VCaP (cell line): ENCODE data around the gene PKD1.
"Not testable (repeated sequence)": the region's sequence is repeated elsewhere in the genome, so short reads cannot be mapped to it uniquely, and the experiment has no call there.

ENCODE experiments used
- H3K27ac ChIP-seq: fragments of 450-650 bp; 2 replicates; pipeline ENCODE4 v1.5.1; 2017
- CTCF ChIP-seq: fragments of 450-650 bp; conservative IDR thresholded peaks from 2 replicates; pipeline ENCODE4 v1.5.1; 2017; ENCODE audit warnings: mild to moderate bottlenecking, moderate library complexity

Gene PKD1

DNA sequence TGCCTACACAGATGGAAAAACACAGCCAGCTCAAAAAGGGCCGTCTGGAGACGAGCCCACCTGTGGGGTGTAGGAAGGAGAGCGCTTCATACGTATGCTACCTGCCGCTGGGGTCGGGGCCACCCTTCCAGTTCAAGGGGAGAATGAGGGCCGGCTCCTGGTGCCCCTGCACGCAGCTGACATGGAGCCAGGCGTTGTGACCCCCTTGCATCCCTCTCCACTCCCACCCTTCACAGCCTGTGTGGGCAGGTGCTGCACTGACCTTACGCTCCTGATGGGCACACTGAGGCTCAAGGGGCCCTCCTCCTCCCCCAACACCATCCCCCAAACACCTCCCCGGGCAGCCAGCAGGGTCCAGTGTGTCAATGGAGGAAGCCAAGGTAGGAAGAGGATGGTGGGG, 10.1 kb downstream of the PKD1 start:
- not testable (repeated sequence) for H3K27ac ChIP-seq

DNA sequence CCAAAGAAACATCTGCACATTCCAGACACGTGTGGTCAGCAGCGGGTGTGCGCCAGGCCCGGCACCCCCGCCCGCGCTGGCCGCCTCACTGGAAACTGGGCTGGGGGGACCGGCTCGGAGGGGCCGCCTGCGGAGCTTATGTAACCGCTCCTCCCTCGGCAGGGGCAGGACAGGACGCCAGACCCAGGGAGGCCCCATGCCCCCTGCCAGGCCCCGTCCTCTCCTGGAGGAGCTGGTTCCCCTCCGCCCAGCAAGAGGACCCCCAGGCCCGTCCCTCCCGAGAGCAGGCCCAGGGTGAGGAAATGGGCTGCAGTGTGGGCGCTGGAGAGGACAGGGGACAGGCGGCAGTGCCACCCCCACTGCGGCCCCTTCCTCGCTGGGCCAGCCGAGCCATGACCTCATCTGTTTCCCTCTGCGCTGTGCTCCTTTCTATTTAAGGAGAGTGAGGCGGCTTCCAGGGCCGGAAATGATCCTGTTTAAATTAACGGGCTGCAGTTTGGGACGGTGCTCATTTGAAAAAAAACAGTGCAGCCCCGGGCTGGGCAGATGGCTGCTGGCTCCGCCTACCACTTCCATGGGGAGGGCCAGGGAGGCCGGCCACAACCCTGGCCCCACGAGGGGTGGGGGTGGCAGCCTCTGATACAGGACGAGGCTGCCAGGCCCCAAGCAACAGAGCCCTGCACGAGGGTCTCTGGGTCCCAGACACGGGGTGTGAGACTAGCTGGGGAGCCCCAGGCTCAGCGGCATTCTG, 10.8 kb downstream of the PKD1 start:
- not testable (repeated sequence) for H3K27ac ChIP-seq

DNA sequence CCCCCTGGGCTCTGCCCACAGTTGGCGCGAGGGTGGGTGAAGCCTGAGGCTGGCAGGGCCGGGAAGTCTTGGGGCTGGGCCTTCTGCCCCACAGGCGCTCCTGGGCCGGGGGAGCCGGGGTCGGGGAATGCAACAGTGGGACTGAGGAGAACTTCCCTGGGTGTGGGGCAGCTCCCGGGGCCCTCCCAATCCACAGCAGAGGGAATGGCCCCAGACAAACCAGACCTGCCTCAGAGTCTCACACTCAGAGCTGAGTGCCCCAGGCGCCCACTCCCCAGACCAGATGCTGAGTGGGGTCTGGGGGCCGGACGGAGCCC, 11.4 kb downstream of the PKD1 start:
- not testable (repeated sequence) for H3K27ac ChIP-seq

DNA sequence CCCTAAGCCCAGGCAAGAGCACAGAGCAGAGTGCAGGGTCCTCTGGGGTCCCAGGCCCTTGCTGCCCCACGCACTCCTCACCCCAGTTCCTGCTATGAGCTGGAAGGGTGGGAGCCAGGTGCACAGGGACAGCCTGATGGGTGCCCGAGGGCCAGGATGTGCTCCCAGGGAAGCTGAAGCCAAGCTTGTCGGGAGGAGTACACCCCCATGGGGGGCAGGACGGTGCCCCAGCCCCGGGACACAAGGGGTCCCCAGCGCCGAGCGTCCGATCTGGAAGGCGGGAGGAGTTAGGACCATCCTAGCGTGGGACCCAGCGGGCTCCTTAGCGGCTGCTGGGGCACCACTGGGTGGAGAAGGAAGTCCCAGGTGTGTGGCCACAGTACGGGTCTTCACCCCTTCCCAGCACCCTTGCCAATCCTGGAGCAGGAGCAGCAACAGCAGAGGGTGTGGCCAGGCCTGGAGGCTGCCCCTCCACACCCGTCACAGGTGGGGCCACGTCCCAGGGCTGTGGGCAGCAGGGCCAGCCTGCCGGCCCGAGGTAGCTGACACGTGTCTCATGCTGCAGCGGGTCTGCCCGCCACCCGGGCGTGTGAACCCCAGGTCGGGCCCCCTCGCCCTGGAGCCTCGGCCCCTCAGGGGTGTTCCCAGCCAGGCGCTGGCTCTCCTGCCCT, 11.9 kb downstream of the PKD1 start:
- not testable (repeated sequence) for H3K27ac ChIP-seq

- not testable (repeated sequence) for H3K27ac ChIP-seq
Observed at GRCh38 chr16:2122934-2123683, 12.6 kb downstream of the PKD1 start.

DNA sequence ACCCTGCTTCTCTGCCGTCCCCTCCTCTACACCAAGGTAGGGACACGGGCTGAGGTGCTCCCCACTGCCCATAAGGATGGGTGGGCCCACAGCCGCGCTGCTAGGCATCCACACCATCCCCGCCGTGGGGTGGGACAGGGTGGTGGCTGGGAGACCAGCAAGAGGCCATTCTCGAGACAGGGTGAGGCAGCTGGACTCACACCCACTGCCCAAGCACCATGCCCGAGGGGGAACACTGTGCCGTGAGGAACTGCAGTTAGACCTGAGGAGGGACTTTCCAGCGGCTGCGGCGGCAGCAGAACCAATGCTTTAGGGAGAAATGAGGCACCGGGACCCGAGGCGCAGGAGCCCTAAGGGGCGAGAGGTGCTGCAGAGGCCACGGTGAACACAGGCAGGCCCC, 13.3 kb downstream of the PKD1 start:
- H3K27ac ChIP-seq, result no peak overlapping the region
- no peak for TF ChIP-seq CTCF

GRCh38 chr16:2121853-2122252, 13.8 kb downstream of the PKD1 start:
- no peak for TF ChIP-seq CTCF
- H3K27ac ChIP-seq, result no peak overlapping the region

- H3K27ac ChIP-seq, result not testable (repeated sequence)
Observed at GRCh38 chr16:2121325-2121724, 14.4 kb downstream of the PKD1 start.

- H3K27ac ChIP-seq, result not testable (repeated sequence)
Observed at GRCh38 chr16:2117960-2118722, 17.6 kb downstream of the PKD1 start.

- not testable (repeated sequence) for H3K27ac ChIP-seq
Observed at GRCh38 chr16:2117341-2117740, 18.4 kb downstream of the PKD1 start.

DNA sequence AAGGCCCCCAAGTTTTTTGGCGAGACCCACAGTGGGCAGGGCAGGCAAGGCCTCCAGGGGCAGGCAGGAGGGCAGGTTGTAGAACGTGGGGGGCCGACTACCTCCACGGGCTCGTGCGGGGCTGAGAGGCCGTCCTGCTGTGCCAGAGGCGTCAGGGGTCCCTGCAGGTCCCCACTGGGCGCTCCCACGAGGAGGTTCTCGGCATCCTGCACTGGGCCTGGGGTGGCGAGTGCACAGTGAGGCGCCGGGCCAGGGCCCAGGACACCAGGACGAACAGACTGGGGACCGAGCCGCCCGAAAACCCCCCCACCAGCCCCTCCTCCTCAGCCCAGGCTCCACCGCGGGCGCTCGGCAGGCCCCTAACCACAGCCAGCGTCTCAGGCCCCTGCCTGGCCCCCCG, 19.3 kb downstream of the PKD1 start:
- not testable (repeated sequence) for H3K27ac ChIP-seq

- no peak overlapping the region for H3K27ac ChIP-seq
- no peak for TF ChIP-seq CTCF
Observed at GRCh38 chr16:2115591-2115973, 20.1 kb downstream of the PKD1 start.

DNA sequence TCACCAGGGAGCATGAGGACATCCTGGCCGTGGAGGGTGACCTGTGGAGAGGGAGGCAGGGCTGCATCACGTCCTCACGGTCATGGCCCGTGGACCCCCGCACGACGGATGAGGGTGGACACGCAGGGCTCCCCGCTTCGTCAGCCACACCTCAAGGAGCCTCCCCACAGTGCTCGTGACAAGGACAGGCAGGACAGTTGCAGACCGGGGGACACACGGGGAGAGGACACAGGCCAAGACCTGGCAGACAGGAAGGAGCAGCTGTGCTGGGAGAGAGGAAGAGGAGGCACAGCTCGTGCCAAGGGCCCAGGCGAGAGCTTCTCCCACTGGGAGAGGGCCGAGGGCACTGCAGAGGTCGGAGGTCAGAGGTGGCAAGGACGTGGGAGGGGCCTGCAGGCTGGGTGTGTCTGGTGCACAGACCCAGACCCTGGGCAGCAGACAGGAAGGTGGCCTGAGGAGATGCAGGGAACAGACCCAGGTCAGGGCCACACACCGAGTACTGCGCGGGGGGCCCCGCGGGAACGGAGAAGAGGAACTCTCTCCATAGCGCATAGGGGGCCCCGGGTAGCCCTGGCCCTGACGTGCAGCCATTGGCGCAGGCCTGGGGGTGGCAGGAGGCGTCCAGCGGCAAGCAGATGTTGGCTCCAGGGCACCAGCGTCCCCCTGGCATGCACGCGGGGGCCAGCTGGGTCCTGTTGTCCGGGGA, 20.7 kb downstream of the PKD1 start:
- not testable (repeated sequence) for H3K27ac ChIP-seq

- H3K27ac ChIP-seq, result not testable (repeated sequence)
Observed at GRCh38 chr16:2114225-2114624, 21.5 kb downstream of the PKD1 start.

DNA sequence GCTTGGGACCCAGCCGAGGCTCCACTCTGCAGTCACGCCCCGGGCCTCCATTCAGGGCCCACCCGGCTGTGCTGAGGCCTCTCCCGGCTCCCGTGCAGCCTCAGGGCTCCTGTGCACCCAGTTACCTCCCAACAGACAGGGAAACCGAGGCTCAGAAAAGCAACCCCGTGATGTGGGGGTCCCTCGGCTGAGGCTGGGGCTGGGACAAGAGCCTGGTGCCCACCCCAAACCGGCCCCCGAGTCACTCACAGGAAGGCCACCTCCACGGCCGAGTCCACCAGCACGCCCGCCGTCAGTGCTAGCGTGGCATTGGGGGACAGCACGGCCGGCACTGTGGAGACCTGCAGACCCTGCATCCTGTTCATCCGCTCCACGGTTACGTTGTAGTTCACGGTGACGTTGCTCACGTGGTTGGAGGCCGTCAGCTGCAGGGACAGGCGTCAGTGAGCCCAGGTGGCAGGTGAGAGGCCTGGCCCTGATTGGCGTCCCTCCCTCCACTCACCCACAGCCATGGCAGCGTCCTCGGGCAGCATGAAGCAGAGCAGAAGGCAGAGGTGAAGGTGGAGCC, 23.1 kb downstream of the PKD1 start:
- H3K27ac ChIP-seq, result not testable (repeated sequence)
